GM23338 (cell line): ENCODE measurements around the gene RPS4Y1. TPM values are rescaled to one million over a fixed set of nuclear protein-coding genes. Genes with fewer than 3 reads are reported as not detected.

Experiments
- ATAC-seq: fragments of 200-7000 bp; cut with Tn5 transposase; 3 replicates; pipeline ENCODE4 v1.9.1; 2020
- DNase-seq: peaks from one replicate; pipeline ENCODE4 v3.0.0-alpha.2; 2015; ENCODE audit warnings: low spot score
- H2AFZ ChIP-seq: fragments of 200-600 bp; sonication (generic); 2 replicates; pipeline ENCODE4 v1.8.0; 2016; ENCODE audit warnings: antibody characterized with exemption, mild to moderate bottlenecking, moderate library complexity
- H3F3A ChIP-seq: fragments of 200-600 bp; sonication (generic); replicated peaks from 2 replicates; pipeline ENCODE4 v1.8.0; 2017; ENCODE audit warnings: antibody characterized with exemption, mixed run types, low read depth
- H3K27ac ChIP-seq: fragments of 200-600 bp; sonication (generic); 2 replicates; pipeline ENCODE4 v1.6.1; 2016; ENCODE audit warnings: low read depth
- H3K27me3 ChIP-seq: fragments of 200-600 bp; sonication (generic); 2 replicates; pipeline ENCODE4 v1.8.0; 2016; ENCODE audit warnings: mild to moderate bottlenecking, mixed run types, moderate library complexity; ENCODE audit not compliant: insufficient read depth
- H3K36me3 ChIP-seq: fragments of 200-600 bp; sonication (generic); 2 replicates; pipeline ENCODE4 v1.8.0; 2016; ENCODE audit warnings: mild to moderate bottlenecking; ENCODE audit not compliant: insufficient read depth
- H3K4me1 ChIP-seq: fragments of 200-600 bp; sonication (generic); 2 replicates; pipeline ENCODE4 v1.8.0; 2016; ENCODE audit warnings: mild to moderate bottlenecking, moderate library complexity; ENCODE audit not compliant: insufficient read depth
- H3K4me2 ChIP-seq: fragments of 200-600 bp; sonication (generic); 2 replicates; pipeline ENCODE4 v1.7.1; 2017; ENCODE audit warnings: mixed run types
- H3K4me3 ChIP-seq: fragments of 200-600 bp; sonication (generic); 2 replicates; pipeline ENCODE4 v1.6.1; 2016; ENCODE audit warnings: mixed run types
- H3K79me2 ChIP-seq: fragments of 200-600 bp; sonication (generic); replicated peaks from 2 replicates; pipeline ENCODE4 v1.8.0; 2017; ENCODE audit warnings: mild to moderate bottlenecking; ENCODE audit not compliant: insufficient read depth
- H3K9me2 ChIP-seq: fragments of 200-600 bp; sonication (generic); 2 replicates; pipeline ENCODE4 v1.8.0; 2017; ENCODE audit not compliant: insufficient read depth
- H4K20me1 ChIP-seq: fragments of 200-600 bp; sonication (generic); replicated peaks from 2 replicates; pipeline ENCODE4 v1.8.0; 2017; ENCODE audit warnings: mild to moderate bottlenecking; ENCODE audit not compliant: insufficient read depth
- H3K27ac Mint-ChIP-seq: 2 replicates; pipeline ENCODE4 v1.8.0; 2020; ENCODE audit warnings: inconsistent platforms, mild to moderate bottlenecking, moderate library complexity, mixed read lengths
- H3K27me3 Mint-ChIP-seq: 3 replicates; pipeline ENCODE4 v1.8.0; 2022; ENCODE audit warnings: low read depth, mild to moderate bottlenecking, moderate library complexity, mixed read lengths, inconsistent platforms; ENCODE audit not compliant: insufficient read depth, poor library complexity
- H3K36me3 Mint-ChIP-seq: 3 replicates; pipeline ENCODE4 v1.8.0; 2021; ENCODE audit warnings: low read depth, mild to moderate bottlenecking, inconsistent platforms, moderate library complexity, mixed read lengths
- H3K4me1 Mint-ChIP-seq: 3 replicates; pipeline ENCODE4 v1.8.0; 2020; ENCODE audit warnings: mild to moderate bottlenecking, inconsistent platforms, mixed read lengths
- H3K4me3 Mint-ChIP-seq: 3 replicates; pipeline ENCODE4 v1.8.0; 2021; ENCODE audit warnings: moderate library complexity, mild to moderate bottlenecking, inconsistent platforms, mixed read lengths
- H3K9me3 Mint-ChIP-seq: 3 replicates; pipeline ENCODE4 v1.8.0; 2020; ENCODE audit warnings: moderate library complexity, mild to moderate bottlenecking, inconsistent platforms, mixed read lengths
- CREB1 ChIP-seq: fragments of 250-450 bp; sonication (Bioruptor Pico); IDR thresholded peaks from 2 replicates; pipeline ENCODE4 v1.5.0; 2020; ENCODE audit warnings: low read depth, mild to moderate bottlenecking, moderate library complexity
- EZH2 ChIP-seq: fragments of 200-600 bp; sonication (generic); IDR thresholded peaks from one replicate; pipeline ENCODE4 v1.8.0; 2017; ENCODE audit warnings: antibody characterized with exemption, mild to moderate bottlenecking, low read depth; ENCODE audit not compliant: unreplicated experiment
- EZH2phosphoT487 ChIP-seq: fragments of 200-600 bp; sonication (generic); IDR thresholded peaks from one replicate; pipeline ENCODE4 v1.8.1; 2018; ENCODE audit warnings: antibody characterized with exemption; ENCODE audit not compliant: unreplicated experiment
- JUNB ChIP-seq: IDR thresholded peaks from one replicate; pipeline ENCODE4 v1.6.1; 2016; ENCODE audit warnings: antibody characterized with exemption; ENCODE audit not compliant: unreplicated experiment
- NANOG ChIP-seq: IDR thresholded peaks from 2 replicates; pipeline ENCODE4 v1.6.1; 2016; ENCODE audit warnings: antibody characterized with exemption, borderline replicate concordance
- POLR2AphosphoS5 ChIP-seq: IDR thresholded peaks from 2 replicates; pipeline ENCODE4 v1.6.1; 2016; ENCODE audit warnings: antibody characterized with exemption, low read depth
- STAT1 ChIP-seq: IDR thresholded peaks from one replicate; pipeline ENCODE4 v1.6.1; 2016; ENCODE audit warnings: antibody characterized with exemption; ENCODE audit not compliant: unreplicated experiment
- ZNF114 ChIP-seq: fragments of 250-450 bp; sonication (Bioruptor Pico); IDR thresholded peaks from 2 replicates; pipeline ENCODE4 v1.5.0; 2020; ENCODE audit warnings: mild to moderate bottlenecking, moderate library complexity
- ZNF331 ChIP-seq: fragments of 250-450 bp; sonication (Bioruptor Pico); IDR thresholded peaks from 2 replicates; pipeline ENCODE4 v1.5.0; 2020; ENCODE audit warnings: low read depth, mild to moderate bottlenecking, moderate library complexity
- polyA plus RNA-seq: library from polyadenylated mRNA; unstranded; fragments of >200 nt; fragmentation: Nextera tagmentation; extraction: Ambion mirVana; gene quantifications from 2 replicates; pipeline ENCODE4 v1.2.1, GENCODE V29; 2016
- total RNA-seq: library from RNA; depleted of rRNA; stranded (reverse); fragments of >200 nt; shearing (Covaris generic); gene quantifications from 2 replicates; pipeline ENCODE4 v1.2.3, GENCODE V29; 2014
- TF ChIP-seq, protein P1 (sequence below): fragments of 250-450 bp; sonication (Bioruptor Pico); IDR thresholded peaks from 2 replicates; pipeline ENCODE4 v1.5.0; 2020; ENCODE audit warnings: mild to moderate bottlenecking, moderate library complexity
- TF ChIP-seq, protein P2 (sequence below): IDR thresholded peaks from 2 replicates; pipeline ENCODE4 v1.6.1; 2016; ENCODE audit warnings: antibody characterized with exemption
- TF ChIP-seq, protein P3 (sequence below), 2 experiments: fragments of 200-600 bp in 1 of 2; sonication (generic) in 1 of 2; conservative IDR thresholded peaks; 2 replicates each; pipeline versions ENCODE4 v1.5.1 to v1.6.1; 2016 to 2017; ENCODE audit warnings: antibody characterized with exemption in 2 of 2, low read depth in 2 of 2, mild to moderate bottlenecking in 2 of 2, moderate library complexity in 1 of 2

RPS4Y1 gene
- total and polyA plus RNA-seq, 2 experiments from 2014 or later: 216 to 294 TPM

DNA sequence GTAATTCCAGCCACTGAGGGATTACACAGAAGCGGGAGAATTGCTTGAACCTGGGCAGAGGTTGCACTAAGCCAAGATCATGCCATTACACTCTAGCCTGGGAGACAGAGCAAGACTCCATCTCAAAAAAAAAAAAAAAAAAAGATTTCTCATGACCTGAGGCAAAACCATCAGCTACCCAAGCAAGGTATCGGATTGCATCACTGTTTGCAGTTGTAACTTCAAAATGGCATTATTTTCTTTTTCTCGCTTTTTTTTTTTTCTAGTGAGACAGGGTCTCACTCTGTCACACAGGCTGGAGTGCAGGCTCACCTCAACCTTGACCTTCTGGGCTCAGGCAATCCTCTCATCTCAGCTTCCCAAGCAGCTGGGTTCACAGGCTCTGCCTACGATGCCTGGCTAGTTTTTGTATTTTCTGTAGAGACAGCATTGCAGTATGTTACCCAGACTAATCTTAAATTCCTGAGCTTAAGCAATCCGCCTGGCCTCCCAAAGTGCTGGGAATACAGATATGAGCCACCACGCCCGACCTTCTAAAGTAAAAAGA, 44.4 kb upstream of the RPS4Y1 start:
- H3K79me2 ChIP-seq: no peaks in the 10 kb centered on the region
- H3K36me3 ChIP-seq: no peaks in the 10 kb centered on the region
- H3K9me3 Mint-ChIP-seq: no peaks in the 10 kb centered on the region
- H3K27ac ChIP-seq: no peak overlapping the region
- H3K27me3 Mint-ChIP-seq: no peaks in the 10 kb centered on the region
- peaks cover 6% of the 10 kb centered on the region; the same call in 2 of the 3 replicates for H3K4me1 Mint-ChIP-seq
- no peaks in the 10 kb centered on the region for H3K9me2 ChIP-seq
- no peak for TF ChIP-seq STAT1
- TF ChIP-seq JUNB: no peak
- TF ChIP-seq ZNF114 (CRISPR knock-in tag): no peak
- TF ChIP-seq CREB1 (CRISPR knock-in tag): no peak
- no peak for TF ChIP-seq ZNF331
- TF ChIP-seq, protein P1, sequence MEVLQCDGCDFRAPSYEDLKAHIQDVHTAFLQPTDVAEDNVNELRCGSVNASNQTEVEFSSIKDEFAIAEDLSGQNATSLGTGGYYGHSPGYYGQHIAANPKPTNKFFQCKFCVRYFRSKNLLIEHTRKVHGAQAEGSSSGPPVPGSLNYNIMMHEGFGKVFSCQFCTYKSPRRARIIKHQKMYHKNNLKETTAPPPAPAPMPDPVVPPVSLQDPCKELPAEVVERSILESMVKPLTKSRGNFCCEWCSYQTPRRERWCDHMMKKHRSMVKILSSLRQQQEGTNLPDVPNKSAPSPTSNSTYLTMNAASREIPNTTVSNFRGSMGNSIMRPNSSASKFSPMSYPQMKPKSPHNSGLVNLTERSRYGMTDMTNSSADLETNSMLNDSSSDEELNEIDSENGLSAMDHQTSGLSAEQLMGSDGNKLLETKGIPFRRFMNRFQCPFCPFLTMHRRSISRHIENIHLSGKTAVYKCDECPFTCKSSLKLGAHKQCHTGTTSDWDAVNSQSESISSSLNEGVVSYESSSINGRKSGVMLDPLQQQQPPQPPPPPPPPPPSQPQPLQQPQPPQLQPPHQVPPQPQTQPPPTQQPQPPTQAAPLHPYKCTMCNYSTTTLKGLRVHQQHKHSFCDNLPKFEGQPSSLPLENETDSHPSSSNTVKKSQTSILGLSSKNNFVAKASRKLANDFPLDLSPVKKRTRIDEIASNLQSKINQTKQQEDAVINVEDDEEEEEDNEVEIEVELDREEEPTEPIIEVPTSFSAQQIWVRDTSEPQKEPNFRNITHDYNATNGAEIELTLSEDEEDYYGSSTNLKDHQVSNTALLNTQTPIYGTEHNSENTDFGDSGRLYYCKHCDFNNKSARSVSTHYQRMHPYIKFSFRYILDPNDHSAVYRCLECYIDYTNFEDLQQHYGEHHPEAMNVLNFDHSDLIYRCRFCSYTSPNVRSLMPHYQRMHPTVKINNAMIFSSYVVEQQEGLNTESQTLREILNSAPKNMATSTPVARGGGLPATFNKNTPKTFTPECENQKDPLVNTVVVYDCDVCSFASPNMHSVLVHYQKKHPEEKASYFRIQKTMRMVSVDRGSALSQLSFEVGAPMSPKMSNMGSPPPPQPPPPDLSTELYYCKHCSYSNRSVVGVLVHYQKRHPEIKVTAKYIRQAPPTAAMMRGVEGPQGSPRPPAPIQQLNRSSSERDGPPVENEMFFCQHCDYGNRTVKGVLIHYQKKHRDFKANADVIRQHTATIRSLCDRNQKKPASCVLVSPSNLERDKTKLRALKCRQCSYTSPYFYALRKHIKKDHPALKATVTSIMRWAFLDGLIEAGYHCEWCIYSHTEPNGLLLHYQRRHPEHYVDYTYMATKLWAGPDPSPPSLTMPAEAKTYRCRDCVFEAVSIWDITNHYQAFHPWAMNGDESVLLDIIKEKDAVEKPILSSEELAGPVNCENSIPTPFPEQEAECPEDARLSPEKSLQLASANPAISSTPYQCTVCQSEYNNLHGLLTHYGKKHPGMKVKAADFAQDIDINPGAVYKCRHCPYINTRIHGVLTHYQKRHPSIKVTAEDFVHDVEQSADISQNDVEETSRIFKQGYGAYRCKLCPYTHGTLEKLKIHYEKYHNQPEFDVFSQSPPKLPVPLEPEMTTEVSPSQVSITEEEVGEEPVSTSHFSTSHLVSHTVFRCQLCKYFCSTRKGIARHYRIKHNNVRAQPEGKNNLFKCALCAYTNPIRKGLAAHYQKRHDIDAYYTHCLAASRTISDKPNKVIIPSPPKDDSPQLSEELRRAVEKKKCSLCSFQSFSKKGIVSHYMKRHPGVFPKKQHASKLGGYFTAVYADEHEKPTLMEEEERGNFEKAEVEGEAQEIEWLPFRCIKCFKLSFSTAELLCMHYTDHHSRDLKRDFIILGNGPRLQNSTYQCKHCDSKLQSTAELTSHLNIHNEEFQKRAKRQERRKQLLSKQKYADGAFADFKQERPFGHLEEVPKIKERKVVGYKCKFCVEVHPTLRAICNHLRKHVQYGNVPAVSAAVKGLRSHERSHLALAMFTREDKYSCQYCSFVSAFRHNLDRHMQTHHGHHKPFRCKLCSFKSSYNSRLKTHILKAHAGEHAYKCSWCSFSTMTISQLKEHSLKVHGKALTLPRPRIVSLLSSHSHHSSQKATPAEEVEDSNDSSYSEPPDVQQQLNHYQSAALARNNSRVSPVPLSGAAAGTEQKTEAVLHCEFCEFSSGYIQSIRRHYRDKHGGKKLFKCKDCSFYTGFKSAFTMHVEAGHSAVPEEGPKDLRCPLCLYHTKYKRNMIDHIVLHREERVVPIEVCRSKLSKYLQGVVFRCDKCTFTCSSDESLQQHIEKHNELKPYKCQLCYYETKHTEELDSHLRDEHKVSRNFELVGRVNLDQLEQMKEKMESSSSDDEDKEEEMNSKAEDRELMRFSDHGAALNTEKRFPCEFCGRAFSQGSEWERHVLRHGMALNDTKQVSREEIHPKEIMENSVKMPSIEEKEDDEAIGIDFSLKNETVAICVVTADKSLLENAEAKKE (CRISPR knock-in tag): no peak
- TF ChIP-seq, protein P2, sequence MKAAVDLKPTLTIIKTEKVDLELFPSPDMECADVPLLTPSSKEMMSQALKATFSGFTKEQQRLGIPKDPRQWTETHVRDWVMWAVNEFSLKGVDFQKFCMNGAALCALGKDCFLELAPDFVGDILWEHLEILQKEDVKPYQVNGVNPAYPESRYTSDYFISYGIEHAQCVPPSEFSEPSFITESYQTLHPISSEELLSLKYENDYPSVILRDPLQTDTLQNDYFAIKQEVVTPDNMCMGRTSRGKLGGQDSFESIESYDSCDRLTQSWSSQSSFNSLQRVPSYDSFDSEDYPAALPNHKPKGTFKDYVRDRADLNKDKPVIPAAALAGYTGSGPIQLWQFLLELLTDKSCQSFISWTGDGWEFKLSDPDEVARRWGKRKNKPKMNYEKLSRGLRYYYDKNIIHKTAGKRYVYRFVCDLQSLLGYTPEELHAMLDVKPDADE: no peak
- TF ChIP-seq NANOG: no peak
- TF ChIP-seq, protein P3, sequence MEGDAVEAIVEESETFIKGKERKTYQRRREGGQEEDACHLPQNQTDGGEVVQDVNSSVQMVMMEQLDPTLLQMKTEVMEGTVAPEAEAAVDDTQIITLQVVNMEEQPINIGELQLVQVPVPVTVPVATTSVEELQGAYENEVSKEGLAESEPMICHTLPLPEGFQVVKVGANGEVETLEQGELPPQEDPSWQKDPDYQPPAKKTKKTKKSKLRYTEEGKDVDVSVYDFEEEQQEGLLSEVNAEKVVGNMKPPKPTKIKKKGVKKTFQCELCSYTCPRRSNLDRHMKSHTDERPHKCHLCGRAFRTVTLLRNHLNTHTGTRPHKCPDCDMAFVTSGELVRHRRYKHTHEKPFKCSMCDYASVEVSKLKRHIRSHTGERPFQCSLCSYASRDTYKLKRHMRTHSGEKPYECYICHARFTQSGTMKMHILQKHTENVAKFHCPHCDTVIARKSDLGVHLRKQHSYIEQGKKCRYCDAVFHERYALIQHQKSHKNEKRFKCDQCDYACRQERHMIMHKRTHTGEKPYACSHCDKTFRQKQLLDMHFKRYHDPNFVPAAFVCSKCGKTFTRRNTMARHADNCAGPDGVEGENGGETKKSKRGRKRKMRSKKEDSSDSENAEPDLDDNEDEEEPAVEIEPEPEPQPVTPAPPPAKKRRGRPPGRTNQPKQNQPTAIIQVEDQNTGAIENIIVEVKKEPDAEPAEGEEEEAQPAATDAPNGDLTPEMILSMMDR (conservative IDR thresholded peaks at IDR 0.05; ENCODE audit: low read depth in 2 of 2): no peak
- no peak for TF ChIP-seq EZH2phosphoT487
- TF ChIP-seq EZH2: no peak
- no peak for TF ChIP-seq POLR2AphosphoS5
- H3K4me2 ChIP-seq: no peak overlapping the region
- H3K4me3 Mint-ChIP-seq: no peak overlapping the region
- H3F3A ChIP-seq: no peaks in the 10 kb centered on the region
- DNase-seq (no peak), ATAC-seq (no peak)
- H3K27ac Mint-ChIP-seq: no peak overlapping the region
- no peaks in the 10 kb centered on the region for H3K36me3 Mint-ChIP-seq
- no peaks in the 10 kb centered on the region for H4K20me1 ChIP-seq
- H3K4me1 ChIP-seq: peaks cover 9% of the 10 kb centered on the region
- no peaks in the 10 kb centered on the region for H3K27me3 ChIP-seq
- H2AFZ ChIP-seq: no peak overlapping the region; the same call in 1 of the 2 replicates
- no peak overlapping the region for H3K4me3 ChIP-seq
